GM21529 (cell line): Measurements from ENCODE around the gene ANO6.

Source experiments
- ATAC-seq: cut with Tn5 transposase; IDR thresholded peaks from one replicate; pipeline ENCODE4 v1.9.1; 2021; ENCODE audit not compliant: unreplicated experiment

ANO6 gene

GRCh38 chr12:45342171-45342570 lies 126.3 kb downstream of the ANO6 start:
- no peak for ATAC-seq

GRCh38 chr12:45342848-45343247 lies 127.0 kb downstream of the ANO6 start:
- ATAC-seq: no peak

GRCh38 chr12:45343269-45344051 lies 127.6 kb downstream of the ANO6 start:
- no peak for ATAC-seq

GRCh38 chr12:45348311-45348710 lies 132.4 kb downstream of the ANO6 start:
- no peak for ATAC-seq

- no peak for ATAC-seq
Measured at GRCh38 chr12:45348986-45349385, 133.1 kb downstream of the ANO6 start.

- no peak for ATAC-seq
Measured at GRCh38 chr12:45349916-45350315, 134.0 kb downstream of the ANO6 start.

GRCh38 chr12:45350861-45351260 lies 135.0 kb downstream of the ANO6 start:
- no peak for ATAC-seq

GRCh38 chr12:45351921-45352670 lies 136.2 kb downstream of the ANO6 start:
- ATAC-seq: no peak

GRCh38 chr12:45353944-45354343 lies 138.0 kb downstream of the ANO6 start:
- no peak for ATAC-seq

GRCh38 chr12:45354399-45354798 lies 138.5 kb downstream of the ANO6 start:
- ATAC-seq: peak; percentile 91

- ATAC-seq: no peak
Measured at GRCh38 chr12:45355730-45356129, 139.8 kb downstream of the ANO6 start.

GRCh38 chr12:45356822-45357538 lies 141.1 kb downstream of the ANO6 start:
- no peak for ATAC-seq

GRCh38 chr12:45357539-45358417 lies 141.9 kb downstream of the ANO6 start:
- no peak for ATAC-seq

GRCh38 chr12:45362291-45362690 lies 146.4 kb downstream of the ANO6 start:
- no peak for ATAC-seq

GRCh38 chr12:45363903-45364302 lies 148.0 kb downstream of the ANO6 start:
- no peak for ATAC-seq

- no peak for ATAC-seq
Measured at GRCh38 chr12:45368841-45369489, 153.1 kb downstream of the ANO6 start.

- ATAC-seq: no peak
Measured at GRCh38 chr12:45377815-45378214, 161.9 kb downstream of the ANO6 start.

GRCh38 chr12:45379261-45379660 lies 163.4 kb downstream of the ANO6 start:
- ATAC-seq: no peak

GRCh38 chr12:45381351-45381750 lies 165.5 kb downstream of the ANO6 start:
- ATAC-seq: no peak

GRCh38 chr12:45388545-45388944 lies 172.7 kb downstream of the ANO6 start:
- ATAC-seq: no peak
